GM23248 (cell line): ENCODE data around the gene NCK2.

Experiments
- EZH2 ChIP-seq: fragments of 200-600 bp; sonication (generic); IDR thresholded peaks from 2 replicates; pipeline ENCODE4 v1.6.1; 2018; ENCODE audit warnings: antibody characterized with exemption, mild to moderate bottlenecking; ENCODE audit not compliant: insufficient read depth, poor library complexity, severe bottlenecking
- EZH2phosphoT487 ChIP-seq: fragments of 200-600 bp; sonication (generic); IDR thresholded peaks from 2 replicates; pipeline ENCODE4 v1.6.1; 2018; ENCODE audit warnings: antibody characterized with exemption, moderate library complexity, mild to moderate bottlenecking, low read depth; ENCODE audit not compliant: insufficient read depth

DNA sequence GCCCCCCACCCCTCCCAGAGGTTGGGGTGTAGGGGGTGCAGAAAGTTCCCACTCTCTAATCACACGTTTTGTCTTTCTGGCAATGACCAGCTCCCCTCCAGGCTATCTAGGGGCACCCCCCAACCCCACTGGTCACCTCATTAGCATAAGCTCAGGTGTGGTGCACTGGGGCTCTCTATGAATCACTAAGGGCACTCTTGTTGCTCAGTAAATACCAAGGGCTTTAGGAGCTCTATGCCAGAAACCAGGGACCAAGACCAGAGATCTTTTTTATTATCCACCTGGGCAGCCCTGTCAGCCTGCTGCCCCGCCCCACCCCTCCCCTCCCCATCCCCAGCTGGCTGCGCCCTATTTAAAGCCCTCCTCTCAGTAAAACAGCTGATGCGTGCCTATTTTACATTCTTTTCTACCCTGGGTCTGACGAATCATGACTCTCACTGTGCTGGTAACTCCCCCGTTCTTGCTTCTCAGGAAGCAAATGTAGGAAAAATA is 24.3 kb downstream of the NCK2 start:
- TF ChIP-seq EZH2phosphoT487 (no peak), EZH2 (no peak)
